Peyer's patch (tissue), 4 donors: ENCODE measurements around the gene ORM1.

Source experiments
- CTCF ChIP-seq, 6 experiments: fragments of 450-650 bp in 4 of 6; fragments of 200-600 bp in 2 of 6; sonication (generic) in 1 of 6; IDR thresholded peaks; one replicate each; pipeline ENCODE4 v1.5.1; 2017 to 2019; ENCODE audit warnings: antibody characterized with exemption in 6 of 6, mild to moderate bottlenecking in 3 of 6, moderate library complexity in 1 of 6
- POLR2A ChIP-seq, 2 donors: fragments of 450-650 bp; IDR thresholded peaks; one replicate each; pipeline ENCODE4 v1.5.1; 2017; ENCODE audit warnings: antibody characterized with exemption in 2 of 2, mild to moderate bottlenecking in 2 of 2, moderate library complexity in 2 of 2

GRCh38 chr9:114367366-114367765 is 44.5 kb downstream of the ORM1 start:
- TF ChIP-seq CTCF (IDR thresholded peaks at IDR 0.05) (no peak), POLR2A (IDR thresholded peaks at IDR 0.05) (no peak)
